ENCODE results near the gene AGAP3.

AGAP3 gene

DNA sequence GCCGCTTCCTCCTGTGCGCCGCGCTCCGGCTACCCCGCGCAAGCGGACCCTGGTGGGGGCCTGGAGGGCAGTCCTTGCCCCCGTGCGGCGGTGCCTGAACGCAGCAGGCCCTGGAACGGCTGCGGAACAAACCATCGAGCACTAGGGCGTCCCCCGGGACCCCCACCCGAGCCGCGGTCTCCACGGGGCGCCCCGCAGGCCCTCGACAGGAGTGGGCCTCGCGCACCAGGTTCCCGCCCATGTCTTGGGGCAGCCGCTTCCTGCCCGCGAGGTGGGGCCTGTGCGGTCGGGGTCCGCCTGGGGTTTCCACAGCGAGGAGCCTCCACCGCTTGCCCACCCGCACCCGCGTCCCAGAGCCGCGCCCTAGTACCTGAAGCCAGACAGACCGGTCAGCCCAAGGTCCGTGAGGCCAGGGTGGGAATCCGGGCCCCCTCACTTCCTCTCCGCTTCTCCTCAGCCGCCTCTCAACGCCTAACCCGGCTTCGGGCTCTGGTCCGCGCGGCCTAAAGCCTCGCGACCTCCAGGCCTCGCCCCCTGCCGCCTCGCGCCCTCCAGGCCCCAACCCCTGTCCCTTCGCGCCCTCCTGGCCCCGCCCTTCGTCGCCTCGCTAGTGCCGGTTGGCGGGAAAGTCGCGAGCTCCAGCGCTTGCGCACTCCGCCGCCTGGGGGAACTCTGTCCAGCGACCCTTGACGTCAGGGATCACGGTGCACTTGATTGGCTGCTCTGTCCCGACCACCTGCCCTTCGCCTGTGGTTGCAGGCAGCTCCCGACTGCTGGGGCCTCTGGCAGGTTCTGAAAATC lies 88.2 kb downstream of the AGAP3 start:
- peaks cover 23 to 30% of the 10 kb centered on the region in 2 donors for H3K27me3 ChIP-seq (ENCODE audit: control insufficient read depth in 1 of 2, insufficient read depth in 2 of 2, low read length in 2 of 2)
- no peak overlapping the region for H3K27ac ChIP-seq (ENCODE audit: low read length)
- no peaks in the 10 kb centered on the region for H3K4me1 ChIP-seq (ENCODE audit: control insufficient read depth, insufficient read depth, low read length)
- no peak overlapping the region for H3K9ac ChIP-seq (ENCODE audit: low read length in 2 of 2)
- H3K9me3 ChIP-seq (ENCODE audit: control insufficient read depth in 2 of 2, low read length in 2 of 2) = no peaks in the 10 kb centered on the region
- no peaks in the 10 kb centered on the region for H3K36me3 ChIP-seq (ENCODE audit: control insufficient read depth in 2 of 2, insufficient read depth in 2 of 2, low read length in 2 of 2)
- H3K4me3 ChIP-seq (ENCODE audit: low read length in 2 of 2) = no peak overlapping the region

DNA sequence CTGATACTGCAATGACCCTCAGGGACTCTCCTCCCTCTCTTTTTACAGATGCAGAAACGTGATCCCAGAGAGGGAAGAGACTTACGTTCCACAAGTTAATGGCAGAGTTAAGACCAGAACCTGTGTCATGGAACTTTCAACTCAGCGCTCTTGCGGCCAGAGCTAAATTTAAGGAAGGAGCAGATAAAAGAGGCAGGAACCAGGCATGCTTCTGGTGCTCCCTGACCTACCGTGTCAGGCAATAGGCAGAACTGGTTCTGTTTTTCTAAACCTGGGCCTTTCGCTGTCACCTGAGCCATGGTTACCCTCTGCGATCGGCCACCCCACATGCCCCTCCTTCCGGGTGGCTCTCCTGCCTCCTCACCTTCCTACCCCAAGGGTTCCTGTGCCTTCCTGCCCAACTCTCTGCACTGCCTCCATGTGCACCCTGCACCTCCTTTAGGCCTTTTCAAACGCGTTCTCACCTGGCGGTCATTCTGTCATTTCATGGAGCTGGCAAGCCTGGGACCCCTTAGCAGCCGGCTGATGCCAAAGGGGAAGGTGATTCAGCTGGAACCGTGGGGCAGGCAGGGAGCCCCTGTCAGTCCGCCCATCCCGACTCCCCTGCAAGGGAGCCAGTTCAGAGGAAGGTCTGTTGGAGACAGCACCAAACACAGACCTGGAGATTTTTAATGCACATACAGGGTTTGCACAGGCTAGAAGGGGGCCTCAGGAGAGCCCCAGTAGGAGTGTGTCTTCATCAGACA lies 88.9 kb downstream of the AGAP3 start:
- Histone ChIP-seq H3K9ac (ENCODE audit: low read length in 2 of 2) (no peak overlapping the region), H3K27ac (ENCODE audit: low read length) (no peak overlapping the region), H3K9me3 (ENCODE audit: control insufficient read depth in 2 of 2, low read length in 2 of 2) (no peaks in the 10 kb centered on the region)

DNA sequence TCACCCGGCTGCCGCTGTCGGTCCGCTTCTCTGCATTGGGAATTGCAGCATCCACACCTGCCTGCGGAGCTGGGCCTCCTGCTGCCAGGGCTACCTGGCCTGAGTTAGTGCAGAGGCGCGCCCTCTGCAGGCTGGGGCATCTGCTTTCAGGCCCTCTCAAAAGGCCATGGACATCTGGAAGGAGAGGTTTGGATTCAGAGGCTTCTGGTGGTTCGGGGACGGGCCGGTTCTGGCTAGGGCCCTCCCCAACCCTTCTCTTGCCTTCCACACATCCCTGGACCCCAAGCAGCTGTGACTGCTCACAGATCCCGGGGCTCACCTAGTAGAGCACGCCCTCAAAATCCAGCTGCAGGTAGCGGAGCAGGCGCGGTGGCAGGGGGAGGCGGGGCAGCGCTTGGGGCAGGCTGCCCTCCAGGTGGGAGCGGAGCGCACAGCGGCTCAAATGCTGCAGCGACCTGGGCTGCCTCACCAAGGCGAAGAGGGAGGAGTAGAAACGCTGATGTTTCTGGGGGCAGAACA lies 89.6 kb downstream of the AGAP3 start:
- Histone ChIP-seq H3K9ac (ENCODE audit: low read length in 2 of 2) (no peak overlapping the region), H3K9me3 (ENCODE audit: control insufficient read depth in 2 of 2, low read length in 2 of 2) (no peaks in the 10 kb centered on the region), H3K27me3 (ENCODE audit: control insufficient read depth in 1 of 2, insufficient read depth in 2 of 2, low read length in 2 of 2) (peaks cover 26 to 30% of the 10 kb centered on the region in 2 donors), H3K27ac (ENCODE audit: low read length) (no peak overlapping the region), H3K4me1 (ENCODE audit: control insufficient read depth, insufficient read depth, low read length) (no peaks in the 10 kb centered on the region), H3K36me3 (ENCODE audit: control insufficient read depth in 2 of 2, insufficient read depth in 2 of 2, low read length in 2 of 2) (no peaks in the 10 kb centered on the region), H3K4me3 (ENCODE audit: low read length in 2 of 2) (no peak overlapping the region)

More for the DNA sequence above, 88.9 kb downstream of the AGAP3 start:
- no peaks in the 10 kb centered on the region for H3K36me3 ChIP-seq (ENCODE audit: control insufficient read depth in 2 of 2, insufficient read depth in 2 of 2, low read length in 2 of 2)
- H3K4me1 ChIP-seq (ENCODE audit: control insufficient read depth, insufficient read depth, low read length) = no peaks in the 10 kb centered on the region
- peaks cover 23 to 31% of the 10 kb centered on the region in 2 donors for H3K27me3 ChIP-seq (ENCODE audit: control insufficient read depth in 1 of 2, insufficient read depth in 2 of 2, low read length in 2 of 2)
- H3K4me3 ChIP-seq (ENCODE audit: low read length in 2 of 2) = no peak overlapping the region

- H3K9ac ChIP-seq (ENCODE audit: low read length in 2 of 2) = no peak overlapping the region
- no peaks in the 10 kb centered on the region for H3K4me1 ChIP-seq (ENCODE audit: control insufficient read depth, insufficient read depth, low read length)
- H3K27ac ChIP-seq (ENCODE audit: low read length) = no peak overlapping the region
- H3K4me3 ChIP-seq (ENCODE audit: low read length in 2 of 2) = no peak overlapping the region
- no peaks in the 10 kb centered on the region for H3K36me3 ChIP-seq (ENCODE audit: control insufficient read depth in 2 of 2, insufficient read depth in 2 of 2, low read length in 2 of 2)
- no peaks in the 10 kb centered on the region for H3K9me3 ChIP-seq (ENCODE audit: control insufficient read depth in 2 of 2, low read length in 2 of 2)
- H3K27me3 ChIP-seq (ENCODE audit: control insufficient read depth in 1 of 2, insufficient read depth in 2 of 2, low read length in 2 of 2) = peaks cover 29 to 30% of the 10 kb centered on the region in 2 donors
Observed at GRCh38 chr7:151176401-151176800, 90.1 kb downstream of the AGAP3 start.

DNA sequence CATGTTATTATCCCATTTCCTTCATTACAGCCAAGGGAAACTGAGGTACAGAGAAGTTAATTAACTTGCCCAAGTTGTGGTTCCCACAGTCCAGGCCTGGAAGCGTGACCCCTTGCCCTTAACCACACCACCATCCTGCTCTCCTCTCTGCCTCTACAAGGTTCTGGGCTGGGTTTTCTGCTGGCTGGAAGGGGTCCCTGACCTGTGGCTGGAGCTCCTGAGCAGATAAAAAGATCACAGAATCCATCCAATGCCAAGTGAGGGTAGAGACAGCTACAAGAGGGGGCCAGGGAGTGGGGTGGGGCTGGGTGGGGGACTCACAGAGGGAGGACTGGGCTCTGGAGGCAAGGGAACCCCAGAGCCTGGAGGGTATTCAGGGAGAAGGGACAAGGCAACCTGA lies 91.0 kb downstream of the AGAP3 start:
- no peak overlapping the region for H3K4me3 ChIP-seq (ENCODE audit: low read length in 2 of 2)
- H3K27me3 ChIP-seq (ENCODE audit: control insufficient read depth in 1 of 2, insufficient read depth in 2 of 2, low read length in 2 of 2) = peaks cover 29 to 34% of the 10 kb centered on the region in 2 donors
- H3K36me3 ChIP-seq (ENCODE audit: control insufficient read depth in 2 of 2, insufficient read depth in 2 of 2, low read length in 2 of 2) = no peaks in the 10 kb centered on the region
- no peaks in the 10 kb centered on the region for H3K9me3 ChIP-seq (ENCODE audit: control insufficient read depth in 2 of 2, low read length in 2 of 2)
- H3K9ac ChIP-seq (ENCODE audit: low read length in 2 of 2) = no peak overlapping the region
- H3K4me1 ChIP-seq (ENCODE audit: control insufficient read depth, insufficient read depth, low read length) = no peaks in the 10 kb centered on the region
- no peak overlapping the region for H3K27ac ChIP-seq (ENCODE audit: low read length)

DNA sequence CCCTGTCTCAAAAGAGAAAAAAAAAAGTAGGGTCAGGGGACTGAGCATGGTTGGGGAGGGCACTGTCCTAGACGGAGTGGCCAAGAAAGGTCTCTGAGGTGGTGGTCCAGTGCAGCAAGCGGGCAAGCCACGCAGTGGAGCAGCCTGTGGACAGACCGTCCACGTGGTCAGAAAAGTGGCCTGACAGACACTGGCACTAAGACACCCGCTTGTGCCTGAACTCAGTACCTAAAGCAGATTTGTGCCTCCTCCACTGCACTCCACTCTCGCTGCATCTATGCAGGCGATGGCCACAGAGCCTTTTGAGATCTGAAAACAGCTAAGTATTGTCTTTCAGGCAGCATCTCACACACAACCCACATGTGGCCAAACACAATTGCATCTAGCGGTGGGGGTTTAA lies 92.0 kb downstream of the AGAP3 start:
- Histone ChIP-seq H3K9ac (ENCODE audit: low read length in 2 of 2) (no peak overlapping the region), H3K4me1 (ENCODE audit: control insufficient read depth, insufficient read depth, low read length) (no peaks in the 10 kb centered on the region), H3K36me3 (ENCODE audit: control insufficient read depth in 2 of 2, insufficient read depth in 2 of 2, low read length in 2 of 2) (no peaks in the 10 kb centered on the region), H3K4me3 (ENCODE audit: low read length in 2 of 2) (no peak overlapping the region), H3K9me3 (ENCODE audit: control insufficient read depth in 2 of 2, low read length in 2 of 2) (no peaks in the 10 kb centered on the region), H3K27ac (ENCODE audit: low read length) (no peak overlapping the region), H3K27me3 (ENCODE audit: control insufficient read depth in 1 of 2, insufficient read depth in 2 of 2, low read length in 2 of 2) (peaks cover 22 to 27% of the 10 kb centered on the region in 2 donors)

DNA sequence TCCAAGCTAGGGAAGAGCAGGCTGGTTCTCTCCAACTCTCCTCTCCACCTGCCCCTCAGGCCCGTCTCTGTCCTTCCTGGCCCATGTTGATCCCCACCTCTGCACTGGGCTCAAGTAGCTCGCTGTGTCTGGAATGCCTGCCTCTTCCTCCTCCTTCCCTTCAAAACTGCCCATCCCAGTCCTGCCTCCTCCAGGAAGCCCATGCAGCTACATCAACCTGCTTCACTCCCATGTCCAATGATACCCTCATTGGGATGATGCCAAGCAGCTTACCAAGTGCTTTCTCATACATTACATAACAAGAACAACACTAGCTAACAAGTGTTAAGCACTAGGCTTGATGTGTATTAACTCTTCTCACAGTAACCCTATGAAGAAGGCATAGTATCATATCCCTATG lies 92.6 kb downstream of the AGAP3 start:
- Histone ChIP-seq H3K9me3 (ENCODE audit: control insufficient read depth in 2 of 2, low read length in 2 of 2) (no peaks in the 10 kb centered on the region), H3K27ac (ENCODE audit: low read length) (no peak overlapping the region), H3K4me1 (ENCODE audit: control insufficient read depth, insufficient read depth, low read length) (no peaks in the 10 kb centered on the region), H3K27me3 (ENCODE audit: control insufficient read depth in 1 of 2, insufficient read depth in 2 of 2, low read length in 2 of 2) (peaks cover 18 to 22% of the 10 kb centered on the region in 2 donors), H3K9ac (ENCODE audit: low read length in 2 of 2) (no peak overlapping the region), H3K4me3 (ENCODE audit: low read length in 2 of 2) (no peak overlapping the region), H3K36me3 (ENCODE audit: control insufficient read depth in 2 of 2, insufficient read depth in 2 of 2, low read length in 2 of 2) (no peaks in the 10 kb centered on the region)

- H3K4me3 ChIP-seq (ENCODE audit: low read length in 2 of 2) = no peak overlapping the region
- H3K4me1 ChIP-seq (ENCODE audit: control insufficient read depth, insufficient read depth, low read length) = no peaks in the 10 kb centered on the region
- H3K36me3 ChIP-seq (ENCODE audit: control insufficient read depth in 2 of 2, insufficient read depth in 2 of 2, low read length in 2 of 2) = no peaks in the 10 kb centered on the region
- H3K27me3 ChIP-seq (ENCODE audit: control insufficient read depth in 1 of 2, insufficient read depth in 2 of 2, low read length in 2 of 2) = peaks cover 12 to 22% of the 10 kb centered on the region in 2 donors
- H3K27ac ChIP-seq (ENCODE audit: low read length) = no peak overlapping the region
- no peak overlapping the region for H3K9ac ChIP-seq (ENCODE audit: low read length in 2 of 2)
- H3K9me3 ChIP-seq (ENCODE audit: control insufficient read depth in 2 of 2, low read length in 2 of 2) = no peaks in the 10 kb centered on the region
Observed at GRCh38 chr7:151179287-151179860, 93.1 kb downstream of the AGAP3 start.

- Histone ChIP-seq H3K9ac (ENCODE audit: low read length in 2 of 2) (no peak overlapping the region), H3K4me1 (ENCODE audit: control insufficient read depth, insufficient read depth, low read length) (no peaks in the 10 kb centered on the region), H3K36me3 (ENCODE audit: control insufficient read depth in 2 of 2, insufficient read depth in 2 of 2, low read length in 2 of 2) (no peaks in the 10 kb centered on the region), H3K27me3 (ENCODE audit: control insufficient read depth in 1 of 2, insufficient read depth in 2 of 2, low read length in 2 of 2) (peaks cover 7 to 20% of the 10 kb centered on the region in 2 donors), H3K9me3 (ENCODE audit: control insufficient read depth in 2 of 2, low read length in 2 of 2) (no peaks in the 10 kb centered on the region), H3K4me3 (ENCODE audit: low read length in 2 of 2) (no peak overlapping the region), H3K27ac (ENCODE audit: low read length) (no peak overlapping the region)
Observed at GRCh38 chr7:151179946-151180345, 93.7 kb downstream of the AGAP3 start.

- Histone ChIP-seq H3K27me3 (ENCODE audit: control insufficient read depth in 1 of 2, insufficient read depth in 2 of 2, low read length in 2 of 2) (peaks cover 10 to 14% of the 10 kb centered on the region in 2 donors), H3K4me3 (ENCODE audit: low read length in 2 of 2) (no peak overlapping the region), H3K4me1 (ENCODE audit: control insufficient read depth, insufficient read depth, low read length) (no peaks in the 10 kb centered on the region), H3K9ac (ENCODE audit: low read length in 2 of 2) (no peak overlapping the region), H3K36me3 (ENCODE audit: control insufficient read depth in 2 of 2, insufficient read depth in 2 of 2, low read length in 2 of 2) (no peaks in the 10 kb centered on the region), H3K27ac (ENCODE audit: low read length) (no peak overlapping the region), H3K9me3 (ENCODE audit: control insufficient read depth in 2 of 2, low read length in 2 of 2) (no peaks in the 10 kb centered on the region)
Observed at GRCh38 chr7:151181011-151181431, 94.7 kb downstream of the AGAP3 start.

All from stomach smooth muscle (tissue), 2 donors.